NCI-H1436 treated with DMSO at 0.1 percent for 48 hours (cell line): ENCODE results near the gene MBL2.

Experiments used
- DNase-seq: peaks from one replicate; lab custom pipeline; 2025; lab: John Stamatoyannopoulos, UW

Gene MBL2

GRCh38 chr10:52771534-52772445, 794 bp downstream of the MBL2 start:
- no peak for DNase-seq

- no peak for DNase-seq
These were observed 1.7 kb downstream of the MBL2 start for GRCh38 chr10:52770904-52771303.

- no peak for DNase-seq
These were observed 2.6 kb downstream of the MBL2 start for GRCh38 chr10:52769966-52770365.

- DNase-seq: no peak
These were observed 4.5 kb downstream of the MBL2 start for GRCh38 chr10:52768001-52768532.

- no peak for DNase-seq
These were observed 10.5 kb downstream of the MBL2 start for GRCh38 chr10:52762088-52762487.

GRCh38 chr10:52759154-52759553, 13.4 kb downstream of the MBL2 start:
- DNase-seq: no peak

- DNase-seq: no peak
These were observed 14.2 kb downstream of the MBL2 start for GRCh38 chr10:52758406-52758805.

- no peak for DNase-seq
These were observed 14.8 kb downstream of the MBL2 start for GRCh38 chr10:52757773-52758172.

- DNase-seq: no peak
These were observed 15.6 kb downstream of the MBL2 start for GRCh38 chr10:52756966-52757365.

GRCh38 chr10:52756295-52756694, 16.3 kb downstream of the MBL2 start:
- no peak for DNase-seq

GRCh38 chr10:52755297-52756062, 17.1 kb downstream of the MBL2 start:
- DNase-seq: no peak

- no peak for DNase-seq
These were observed 19.7 kb downstream of the MBL2 start for GRCh38 chr10:52752801-52753445.

GRCh38 chr10:52752261-52752660, 20.3 kb downstream of the MBL2 start:
- no peak for DNase-seq

- DNase-seq: no peak
These were observed 21.2 kb downstream of the MBL2 start for GRCh38 chr10:52751337-52751736.

- no peak for DNase-seq
These were observed 22.0 kb downstream of the MBL2 start for GRCh38 chr10:52750629-52751028.

GRCh38 chr10:52747694-52748093, 24.9 kb downstream of the MBL2 start:
- no peak for DNase-seq

- DNase-seq: no peak
These were observed 26.4 kb downstream of the MBL2 start for GRCh38 chr10:52746169-52746568.

GRCh38 chr10:52744057-52744805, 28.4 kb downstream of the MBL2 start:
- DNase-seq: no peak

- DNase-seq: no peak
These were observed 29.9 kb downstream of the MBL2 start for GRCh38 chr10:52742731-52743130.

GRCh38 chr10:52741851-52742250, 30.7 kb downstream of the MBL2 start:
- DNase-seq: no peak

- no peak for DNase-seq
These were observed 31.5 kb downstream of the MBL2 start for GRCh38 chr10:52740913-52741675.
